Neuronal stem cell (in vitro differentiated cells): ENCODE data around the gene DNAJB2.

Experiments used
- DNase-seq: peaks from one replicate; pipeline ENCODE4 v3.0.0-alpha.2; 2013; ENCODE audit warnings: low spot score
- H2AFZ ChIP-seq: one replicate; pipeline ENCODE4 v1.6.1; 2013; ENCODE audit warnings: mild to moderate bottlenecking, low read length, inconsistent platforms
- H2AK5ac ChIP-seq: 2 replicates; pipeline ENCODE4 v1.6.1; 2013; ENCODE audit warnings: low read depth, mild to moderate bottlenecking, inconsistent platforms, low read length, moderate library complexity, mixed read lengths
- H2BK120ac ChIP-seq: 2 replicates; pipeline ENCODE4 v1.6.1; 2013; ENCODE audit warnings: low read depth, mild to moderate bottlenecking, inconsistent platforms, low read length, moderate library complexity, mixed read lengths
- H2BK12ac ChIP-seq: one replicate; pipeline ENCODE4 v1.6.1; 2013; ENCODE audit warnings: low read length, inconsistent platforms
- H2BK15ac ChIP-seq: 2 replicates; pipeline ENCODE4 v1.6.1; 2013; ENCODE audit warnings: mild to moderate bottlenecking, low read length, inconsistent platforms, mixed read lengths
- H2BK5ac ChIP-seq: one replicate; pipeline ENCODE4 v1.6.1; 2013; ENCODE audit warnings: inconsistent platforms, mild to moderate bottlenecking, low read length, moderate library complexity
- H3K14ac ChIP-seq: one replicate; pipeline ENCODE4 v1.6.1; 2013; ENCODE audit warnings: low read length, inconsistent platforms
- H3K18ac ChIP-seq: 2 replicates; pipeline ENCODE4 v1.6.1; 2013; ENCODE audit warnings: low read length, inconsistent platforms
- H3K23ac ChIP-seq: 2 replicates; pipeline ENCODE4 v1.6.1; 2013; ENCODE audit warnings: low read depth, mild to moderate bottlenecking, mixed read lengths, low read length, inconsistent platforms; ENCODE audit not compliant: poor library complexity
- H3K27ac ChIP-seq: replicated peaks from 3 replicates; pipeline ENCODE4 v1.5.1; 2013; ENCODE audit warnings: low read length, inconsistent platforms
- H3K27me3 ChIP-seq, 3 experiments: 2 replicates each; pipeline ENCODE4 v1.6.1; 2013; ENCODE audit warnings: low read length in 3 of 3, mild to moderate bottlenecking in 2 of 3, inconsistent platforms in 1 of 3, low read depth in 1 of 3, mixed read lengths in 1 of 3, moderate library complexity in 1 of 3; ENCODE audit not compliant: control insufficient read depth in 3 of 3, insufficient read depth in 3 of 3
- H3K36me3 ChIP-seq, 2 donors: replicated peaks in 1 of 2; 2 replicates each; pipeline ENCODE4 v1.6.1; 2013; ENCODE audit warnings: low read length in 2 of 2; ENCODE audit not compliant: control insufficient read depth in 2 of 2, insufficient read depth in 2 of 2
- H3K4ac ChIP-seq: 2 replicates; pipeline ENCODE4 v1.6.1; 2013; ENCODE audit warnings: inconsistent platforms, mild to moderate bottlenecking, low read length, moderate library complexity
- H3K4me1 ChIP-seq, 2 donors: 1 replicate in 1 of 2; 2 replicates in 1 of 2; pipeline ENCODE4 v1.6.1; 2013; ENCODE audit warnings: low read length in 2 of 2, low read depth in 1 of 2; ENCODE audit not compliant: control insufficient read depth in 2 of 2, insufficient read depth in 1 of 2
- H3K4me2 ChIP-seq: one replicate; pipeline ENCODE4 v1.6.1; 2013; ENCODE audit warnings: mild to moderate bottlenecking, low read length, inconsistent platforms; ENCODE audit not compliant: insufficient read depth, poor library complexity, severe bottlenecking
- H3K4me3 ChIP-seq, 2 donors: 2 replicates each; pipeline ENCODE4 v1.5.1; 2013; ENCODE audit warnings: low read length in 2 of 2, mild to moderate bottlenecking in 2 of 2, inconsistent platforms in 1 of 2, moderate library complexity in 1 of 2
- H3K79me1 ChIP-seq: one replicate; pipeline ENCODE4 v1.6.1; 2013; ENCODE audit warnings: low read depth, mild to moderate bottlenecking, inconsistent platforms, low read length, moderate library complexity
- H3K9ac ChIP-seq: one replicate; pipeline ENCODE4 v1.6.1; 2013; ENCODE audit warnings: mild to moderate bottlenecking, low read depth, low read length, inconsistent platforms; ENCODE audit not compliant: poor library complexity
- H3K9me3 ChIP-seq, 2 donors: replicated peaks in 1 of 2; 2 replicates each; pipeline versions ENCODE3 to v1.6.1; 2013; ENCODE audit warnings: low read length in 2 of 2, mild to moderate bottlenecking in 2 of 2, inconsistent platforms in 1 of 2, low read depth in 1 of 2, mixed read lengths in 1 of 2, moderate library complexity in 1 of 2; ENCODE audit not compliant: control insufficient read depth in 2 of 2, insufficient read depth in 1 of 2
- H4K8ac ChIP-seq: one replicate; pipeline ENCODE4 v1.6.1; 2013; ENCODE audit warnings: low read depth, mild to moderate bottlenecking, inconsistent platforms, low read length, moderate library complexity
- H4K91ac ChIP-seq: one replicate; pipeline ENCODE4 v1.6.1; 2013; ENCODE audit warnings: low read length, low read depth, mild to moderate bottlenecking, inconsistent platforms; ENCODE audit not compliant: poor library complexity
- WGBS, 2 donors: extraction: QIAGEN DNeasy Blood & Tissue Kit; methylation state at CpG; one replicate each; pipeline ENCODE4 v1.1.7; 2013; ENCODE audit warnings: missing lambda C conversion rate in 2 of 2, mixed read lengths in 1 of 2; ENCODE audit not compliant: insufficient read length in 2 of 2, insufficient replicate concordance in 1 of 2; ENCODE audit errors: extremely low coverage in 2 of 2; 5-methylcytosine and 5-hydroxymethylcytosine counted together

Gene DNAJB2

DNA sequence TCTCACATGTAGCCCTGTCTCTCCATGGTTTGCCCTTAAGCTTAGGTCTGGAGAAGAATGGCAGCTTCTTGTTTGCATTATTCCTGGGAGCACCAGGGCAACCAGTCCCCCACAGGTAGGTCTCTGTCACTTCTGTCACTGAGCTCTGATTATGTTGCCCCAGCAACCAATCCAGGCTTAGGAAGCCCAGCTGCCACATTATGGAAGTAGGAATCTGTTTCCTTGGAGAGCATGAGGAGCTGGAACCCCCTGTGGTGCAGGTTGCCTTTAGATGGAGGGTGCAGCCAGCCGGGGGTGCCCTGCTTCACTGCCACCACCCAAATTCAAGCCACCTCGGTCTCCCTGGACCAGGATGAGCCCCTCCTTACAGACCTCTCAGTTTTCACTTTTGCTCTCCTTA is 48.6 kb downstream of the DNAJB2 start:
- no peak overlapping the region for H3K4ac ChIP-seq
- no peak overlapping the region for H3K9ac ChIP-seq
- no peaks in the 10 kb centered on the region for H3K9me3 ChIP-seq
- no peak overlapping the region for H2BK5ac ChIP-seq
- H3K4me2 ChIP-seq = no peak overlapping the region
- H2BK15ac ChIP-seq = no peak overlapping the region
- H2AK5ac ChIP-seq = no peak overlapping the region
- H3K23ac ChIP-seq = no peak overlapping the region
- no CpG with 5 or more reads among the region's 2 CpGs for WGBS, 2 donors
- H2AFZ ChIP-seq = no peak overlapping the region
- H3K4me3 ChIP-seq = no peak overlapping the region
- peaks cover 0 to 78% (median 27%) of the 10 kb centered on the region in 3 experiments for H3K27me3 ChIP-seq
- no peak for DNase-seq
- H3K14ac ChIP-seq = no peak overlapping the region
- H2BK120ac ChIP-seq = no peak overlapping the region
- H3K79me1 ChIP-seq = no peaks in the 10 kb centered on the region
- no peak overlapping the region for H3K27ac ChIP-seq
- H3K18ac ChIP-seq = no peak overlapping the region
- no peaks in the 10 kb centered on the region for H3K36me3 ChIP-seq
- H2BK12ac ChIP-seq = no peak overlapping the region
- H4K91ac ChIP-seq = no peak overlapping the region
- peaks cover 0 to 2% of the 10 kb centered on the region in 2 donors for H3K4me1 ChIP-seq
- H4K8ac ChIP-seq = no peak overlapping the region

DNA sequence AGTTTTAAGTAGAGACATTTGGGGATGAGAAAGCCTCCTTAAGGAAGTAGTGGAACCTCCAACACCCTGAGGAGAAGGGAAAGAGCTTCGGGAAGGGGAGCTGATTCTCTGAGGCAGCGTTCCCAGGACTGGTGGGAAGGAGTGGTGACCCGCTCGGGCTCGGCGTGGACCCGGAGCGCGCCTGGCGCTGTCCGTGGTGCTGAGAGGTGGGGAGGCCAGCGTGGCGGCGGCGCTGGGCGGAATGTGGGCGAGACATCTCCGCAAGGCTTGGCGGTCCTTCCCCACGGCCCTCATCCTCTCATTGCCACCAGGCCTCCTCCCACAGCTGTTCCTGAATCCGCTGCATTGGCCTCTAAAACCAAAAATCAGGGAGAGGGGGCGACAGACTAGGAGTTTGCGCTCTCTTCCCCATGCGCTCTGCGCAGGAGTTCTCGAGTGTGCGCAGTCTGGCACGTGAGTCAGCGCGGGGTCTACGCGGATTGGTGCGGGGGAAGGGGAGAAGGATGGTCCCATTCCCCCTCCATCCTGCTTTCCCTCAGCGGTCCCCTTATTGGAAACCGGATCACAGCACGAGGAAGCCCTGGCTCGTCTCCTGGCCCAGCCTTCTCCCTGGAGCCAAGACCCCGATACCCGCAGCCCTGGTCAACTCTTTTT is 52.5 kb downstream of the DNAJB2 start:
- Histone ChIP-seq H3K4me1 (peaks cover 3 to 4% of the 10 kb centered on the region in 2 donors), H2BK12ac (no peak overlapping the region), H3K18ac (no peak overlapping the region), H3K9me3 (no peaks in the 10 kb centered on the region), H3K27me3 (peaks cover 0 to 84% (median 26%) of the 10 kb centered on the region in 3 experiments), H3K36me3 (no peaks in the 10 kb centered on the region), H3K79me1 (no peaks in the 10 kb centered on the region), H4K8ac (no peak overlapping the region), H3K4me2 (no peak overlapping the region), H3K14ac (no peak overlapping the region), H2AK5ac (no peak overlapping the region), H3K27ac (no peak overlapping the region), H3K4ac (no peak overlapping the region), H3K23ac (no peak overlapping the region), H2BK120ac (no peak overlapping the region), H3K4me3 (no peak overlapping the region), H2BK5ac (no peak overlapping the region), H2BK15ac (no peak overlapping the region), H2AFZ (no peak overlapping the region), H3K9ac (no peak overlapping the region), H4K91ac (no peak overlapping the region)
- peak; percentile 63 for DNase-seq
- no CpG with 5 or more reads among the region's 39 CpGs for whole genome bisulfite sequencing, 2 donors

DNA sequence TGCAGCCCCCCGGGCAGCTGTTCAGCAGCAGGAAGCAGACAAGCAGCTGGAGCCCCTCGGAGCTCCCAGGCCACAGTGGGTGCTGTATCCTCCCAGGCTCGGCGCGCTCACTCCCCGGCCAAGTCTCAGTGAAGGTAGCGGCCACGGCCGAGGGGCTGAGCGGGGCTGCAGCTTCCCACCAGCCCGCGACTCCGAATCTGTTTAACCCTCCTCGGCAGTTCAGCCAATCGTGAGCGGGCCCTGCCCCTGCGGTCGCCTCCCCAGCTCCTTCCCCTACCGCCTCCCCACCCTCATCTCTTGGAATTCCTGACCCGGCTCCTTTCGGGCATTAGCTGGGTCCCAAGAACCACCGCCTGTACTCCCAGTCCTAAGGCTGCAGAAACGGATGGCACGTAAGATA is 53.4 kb downstream of the DNAJB2 start, which contains the start of gene RESP18:
Gene RESP18, minus strand, starts transcription at position 203 of the 400 bp plus-strand sequence.
- Histone ChIP-seq H3K9ac (no peak within 1 kb of the TSS), H3K4me3 (no peak within 1 kb of the TSS), H4K8ac (no peak within 1 kb of the TSS), H3K23ac (no peak within 1 kb of the TSS), H3K36me3 (no peaks in the 10 kb centered on the region), H3K4me2 (no peak within 1 kb of the TSS), H2AK5ac (no peak within 1 kb of the TSS), H3K18ac (no peak within 1 kb of the TSS), H2BK15ac (no peak within 1 kb of the TSS), H3K4ac (no peak within 1 kb of the TSS), H3K4me1 (peaks cover 3 to 4% of the 10 kb centered on the region in 2 donors), H3K9me3 (no peaks in the 10 kb centered on the region), H2BK5ac (no peak within 1 kb of the TSS), H2AFZ (no peak within 1 kb of the TSS), H2BK120ac (no peak within 1 kb of the TSS), H3K27me3 (peaks cover 0 to 77% (median 26%) of the 10 kb centered on the region in 3 experiments), H3K27ac (no peak within 1 kb of the TSS), H2BK12ac (no peak within 1 kb of the TSS), H3K79me1 (no peaks in the 10 kb centered on the region), H3K14ac (no peak within 1 kb of the TSS), H4K91ac (no peak within 1 kb of the TSS)
- no CpG with 5 or more reads among the region's 24 CpGs for WGBS, 2 donors
- no peak for DNase-seq

DNA sequence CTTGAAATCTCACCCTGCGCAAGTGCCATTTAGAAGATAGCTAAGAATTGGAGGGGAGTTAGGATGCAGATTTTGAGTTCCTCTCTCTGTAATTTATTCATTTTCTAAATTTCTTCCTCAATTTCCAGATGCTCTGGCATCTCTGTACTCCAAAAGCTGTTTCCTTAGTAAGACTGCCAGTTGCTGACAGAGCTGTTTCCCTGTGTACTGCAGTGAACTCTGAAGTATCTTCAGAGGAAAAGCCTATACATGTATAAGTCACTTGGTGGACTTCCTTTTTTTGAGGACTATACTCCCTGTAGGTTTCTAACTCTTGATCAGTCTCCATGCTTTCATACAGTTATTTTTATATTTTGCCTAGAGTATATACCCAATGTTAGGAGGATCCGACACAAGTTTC is 54.9 kb downstream of the DNAJB2 start:
- Histone ChIP-seq H3K4me1 (peaks cover 3 to 4% of the 10 kb centered on the region in 2 donors), H3K9ac (no peak overlapping the region), H3K4ac (no peak overlapping the region), H2BK12ac (no peak overlapping the region), H3K4me3 (no peak overlapping the region), H4K91ac (no peak overlapping the region), H2AK5ac (no peak overlapping the region), H3K23ac (no peak overlapping the region), H3K27me3 (peaks cover 0 to 67% (median 24%) of the 10 kb centered on the region in 3 experiments), H3K79me1 (no peaks in the 10 kb centered on the region), H3K4me2 (no peak overlapping the region), H2BK120ac (no peak overlapping the region), H3K36me3 (no peaks in the 10 kb centered on the region), H4K8ac (no peak overlapping the region), H2BK5ac (no peak overlapping the region), H3K27ac (no peak overlapping the region), H2AFZ (no peak overlapping the region), H3K14ac (no peak overlapping the region), H2BK15ac (no peak overlapping the region), H3K18ac (no peak overlapping the region), H3K9me3 (no peaks in the 10 kb centered on the region)
- no CpG with 5 or more reads among the region's 2 CpGs for WGBS, 2 donors
- no peak for DNase-seq
